Neuron (in vitro differentiated cells): ENCODE results near the gene DEFB132.

Experiments used
- H2AFZ ChIP-seq: one replicate; pipeline ENCODE4 v1.6.1; 2013; ENCODE audit warnings: low read depth, mild to moderate bottlenecking, inconsistent platforms, low read length, moderate library complexity
- H3K27me3 ChIP-seq: one replicate; pipeline ENCODE4 v1.6.1; 2013; ENCODE audit warnings: low read length; ENCODE audit not compliant: insufficient read depth
- H3K36me3 ChIP-seq: one replicate; pipeline ENCODE4 v1.6.1; 2013; ENCODE audit warnings: low read length; ENCODE audit not compliant: insufficient read depth
- H3K4me1 ChIP-seq: one replicate; pipeline ENCODE4 v1.6.1; 2013; ENCODE audit warnings: low read length; ENCODE audit not compliant: insufficient read depth
- H3K4me3 ChIP-seq: 2 replicates; pipeline ENCODE4 v1.5.1; 2013; ENCODE audit warnings: mild to moderate bottlenecking, low read length, moderate library complexity
- H3K9me3 ChIP-seq: one replicate; pipeline ENCODE4 v1.6.1; 2013; ENCODE audit warnings: low read length

The DEFB132 gene

GRCh38 chr20:290084-290831 is 32.7 kb downstream of the DEFB132 start, which contains the start of gene C20orf96:
TSS of gene C20orf96 (minus strand) at chr20:290750. CDS start at chr20:290610, 140 bp downstream.
- Histone ChIP-seq H3K9me3 (no peaks in the 10 kb centered on the region), H3K4me3 (peak within 1 kb of the TSS; percentile 70), H3K27me3 (no peaks in the 10 kb centered on the region), H3K4me1 (peaks cover 13% of the 10 kb centered on the region), H3K36me3 (no peaks in the 10 kb centered on the region), H2AFZ (peak within 1 kb of the TSS; percentile 84)

- no peaks in the 10 kb centered on the region for H3K27me3 ChIP-seq
- peaks cover 29% of the 10 kb centered on the region for H3K4me1 ChIP-seq
- H3K9me3 ChIP-seq: no peaks in the 10 kb centered on the region
- H2AFZ ChIP-seq: no peak overlapping the region
- no peak overlapping the region for H3K4me3 ChIP-seq
- peaks cover 2% of the 10 kb centered on the region for H3K36me3 ChIP-seq
Observed at GRCh38 chr20:294602-295001, 37.1 kb downstream of the DEFB132 start.

- Histone ChIP-seq H3K27me3 (no peaks in the 10 kb centered on the region), H3K4me3 (no peak overlapping the region), H3K4me1 (peaks cover 39% of the 10 kb centered on the region), H3K36me3 (peaks cover 13% of the 10 kb centered on the region), H2AFZ (no peak overlapping the region), H3K9me3 (no peaks in the 10 kb centered on the region)
Observed at GRCh38 chr20:295804-296203, 38.3 kb downstream of the DEFB132 start.

- peak within 1 kb of the TSS; percentile 98 for H3K4me3 ChIP-seq
- H3K9me3 ChIP-seq: no peaks in the 10 kb centered on the region
- H3K4me1 ChIP-seq: peaks cover 32% of the 10 kb centered on the region
- H3K36me3 ChIP-seq: peaks cover 13% of the 10 kb centered on the region
- H2AFZ ChIP-seq: no peak within 1 kb of the TSS
- no peaks in the 10 kb centered on the region for H3K27me3 ChIP-seq
Observed at GRCh38 chr20:297098-297924, 39.8 kb downstream of the DEFB132 start, which contains the start of gene ZCCHC3. TSS of gene ZCCHC3 (plus strand) at chr20:297570. CDS start at chr20:297587, 17 bp downstream.

GRCh38 chr20:297925-298775 is 40.6 kb downstream of the DEFB132 start:
- Histone ChIP-seq H3K9me3 (no peaks in the 10 kb centered on the region), H3K4me3 (peak overlapping the region; percentile 98), H3K4me1 (peaks cover 32% of the 10 kb centered on the region), H2AFZ (no peak overlapping the region), H3K36me3 (peaks cover 13% of the 10 kb centered on the region), H3K27me3 (no peaks in the 10 kb centered on the region)

- Histone ChIP-seq H3K36me3 (peaks cover 13% of the 10 kb centered on the region), H3K9me3 (no peaks in the 10 kb centered on the region), H3K4me1 (peaks cover 32% of the 10 kb centered on the region), H3K27me3 (no peaks in the 10 kb centered on the region), H2AFZ (no peak overlapping the region), H3K4me3 (peak overlapping the region; percentile 98)
Observed at GRCh38 chr20:298776-299391, 41.4 kb downstream of the DEFB132 start.

GRCh38 chr20:300345-300990 is 42.9 kb downstream of the DEFB132 start:
- H3K9me3 ChIP-seq: no peaks in the 10 kb centered on the region
- H3K4me3 ChIP-seq: peak overlapping the region; percentile 98

GRCh38 chr20:301886-302848 is 44.6 kb downstream of the DEFB132 start:
- Histone ChIP-seq H2AFZ (no peak overlapping the region), H3K36me3 (peaks cover 13% of the 10 kb centered on the region)

More at GRCh38 chr20:300345-300990, 42.9 kb downstream of the DEFB132 start:
- Histone ChIP-seq H3K27me3 (no peaks in the 10 kb centered on the region), H2AFZ (no peak overlapping the region), H3K4me1 (peaks cover 32% of the 10 kb centered on the region), H3K36me3 (peaks cover 13% of the 10 kb centered on the region)

GRCh38 chr20:305745-306144 is 48.2 kb downstream of the DEFB132 start:
- no peaks in the 10 kb centered on the region for H3K27me3 ChIP-seq
- H3K9me3 ChIP-seq: no peaks in the 10 kb centered on the region
- H3K4me1 ChIP-seq: peaks cover 14% of the 10 kb centered on the region
- no peak overlapping the region for H2AFZ ChIP-seq
- H3K36me3 ChIP-seq: no peaks in the 10 kb centered on the region
- H3K4me3 ChIP-seq: no peak overlapping the region

More at GRCh38 chr20:301886-302848, 44.6 kb downstream of the DEFB132 start:
- Histone ChIP-seq H3K4me3 (no peak overlapping the region), H3K9me3 (no peaks in the 10 kb centered on the region), H3K27me3 (no peaks in the 10 kb centered on the region), H3K4me1 (peaks cover 29% of the 10 kb centered on the region)

- Histone ChIP-seq H3K9me3 (no peaks in the 10 kb centered on the region), H2AFZ (no peak overlapping the region), H3K27me3 (no peaks in the 10 kb centered on the region), H3K4me1 (peaks cover 12% of the 10 kb centered on the region), H3K36me3 (no peaks in the 10 kb centered on the region), H3K4me3 (peak overlapping the region; percentile 57)
Observed at GRCh38 chr20:308427-309038, 51.0 kb downstream of the DEFB132 start.

- H3K27me3 ChIP-seq: no peaks in the 10 kb centered on the region
- peak overlapping the region; percentile 42 for H2AFZ ChIP-seq
- H3K4me3 ChIP-seq: peak overlapping the region; percentile 57
- no peaks in the 10 kb centered on the region for H3K36me3 ChIP-seq
- H3K4me1 ChIP-seq: peaks cover 12% of the 10 kb centered on the region
- H3K9me3 ChIP-seq: no peaks in the 10 kb centered on the region
Observed at GRCh38 chr20:309306-309840, 51.8 kb downstream of the DEFB132 start.
